ENCODE results near the gene HOXB5.

DNA sequence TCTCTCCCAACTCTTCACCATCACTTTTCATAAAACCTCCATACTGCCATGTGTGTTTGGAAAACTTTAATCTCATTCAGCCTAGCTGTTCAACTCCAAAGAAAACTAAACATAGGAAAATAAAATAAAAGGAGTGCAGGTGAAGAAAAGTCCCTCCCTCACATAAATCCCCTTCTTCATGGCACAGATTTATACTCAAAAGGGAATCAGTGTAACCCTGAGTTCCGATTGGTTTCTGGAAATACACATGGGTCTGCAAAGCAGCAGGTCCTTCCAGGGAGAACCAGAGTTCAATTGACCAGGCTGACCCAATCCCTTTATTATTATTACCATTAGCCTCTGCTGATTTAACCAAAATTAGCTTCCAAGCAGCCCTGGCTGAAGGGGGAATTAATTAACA lies 39.8 kb downstream of the HOXB5 start:
- TF ChIP-seq, protein P1, sequence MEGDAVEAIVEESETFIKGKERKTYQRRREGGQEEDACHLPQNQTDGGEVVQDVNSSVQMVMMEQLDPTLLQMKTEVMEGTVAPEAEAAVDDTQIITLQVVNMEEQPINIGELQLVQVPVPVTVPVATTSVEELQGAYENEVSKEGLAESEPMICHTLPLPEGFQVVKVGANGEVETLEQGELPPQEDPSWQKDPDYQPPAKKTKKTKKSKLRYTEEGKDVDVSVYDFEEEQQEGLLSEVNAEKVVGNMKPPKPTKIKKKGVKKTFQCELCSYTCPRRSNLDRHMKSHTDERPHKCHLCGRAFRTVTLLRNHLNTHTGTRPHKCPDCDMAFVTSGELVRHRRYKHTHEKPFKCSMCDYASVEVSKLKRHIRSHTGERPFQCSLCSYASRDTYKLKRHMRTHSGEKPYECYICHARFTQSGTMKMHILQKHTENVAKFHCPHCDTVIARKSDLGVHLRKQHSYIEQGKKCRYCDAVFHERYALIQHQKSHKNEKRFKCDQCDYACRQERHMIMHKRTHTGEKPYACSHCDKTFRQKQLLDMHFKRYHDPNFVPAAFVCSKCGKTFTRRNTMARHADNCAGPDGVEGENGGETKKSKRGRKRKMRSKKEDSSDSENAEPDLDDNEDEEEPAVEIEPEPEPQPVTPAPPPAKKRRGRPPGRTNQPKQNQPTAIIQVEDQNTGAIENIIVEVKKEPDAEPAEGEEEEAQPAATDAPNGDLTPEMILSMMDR (IDR thresholded peaks at IDR 0.05), result no peak
- TF ChIP-seq EP300 (IDR thresholded peaks at IDR 0.05) (no peak), POLR2A (IDR thresholded peaks at IDR 0.05) (no peak)

Data from ovary (tissue), 3 donors.